GM21529 (cell line): ENCODE data around the gene MUTYH.
"Not testable (repeated sequence)": the region's sequence is repeated elsewhere in the genome, so short reads cannot be mapped to it uniquely, and the experiment has no call there.

Experiments used
- ATAC-seq: cut with Tn5 transposase; IDR thresholded peaks from one replicate; pipeline ENCODE4 v1.9.1; 2021; ENCODE audit not compliant: unreplicated experiment

The MUTYH gene

DNA sequence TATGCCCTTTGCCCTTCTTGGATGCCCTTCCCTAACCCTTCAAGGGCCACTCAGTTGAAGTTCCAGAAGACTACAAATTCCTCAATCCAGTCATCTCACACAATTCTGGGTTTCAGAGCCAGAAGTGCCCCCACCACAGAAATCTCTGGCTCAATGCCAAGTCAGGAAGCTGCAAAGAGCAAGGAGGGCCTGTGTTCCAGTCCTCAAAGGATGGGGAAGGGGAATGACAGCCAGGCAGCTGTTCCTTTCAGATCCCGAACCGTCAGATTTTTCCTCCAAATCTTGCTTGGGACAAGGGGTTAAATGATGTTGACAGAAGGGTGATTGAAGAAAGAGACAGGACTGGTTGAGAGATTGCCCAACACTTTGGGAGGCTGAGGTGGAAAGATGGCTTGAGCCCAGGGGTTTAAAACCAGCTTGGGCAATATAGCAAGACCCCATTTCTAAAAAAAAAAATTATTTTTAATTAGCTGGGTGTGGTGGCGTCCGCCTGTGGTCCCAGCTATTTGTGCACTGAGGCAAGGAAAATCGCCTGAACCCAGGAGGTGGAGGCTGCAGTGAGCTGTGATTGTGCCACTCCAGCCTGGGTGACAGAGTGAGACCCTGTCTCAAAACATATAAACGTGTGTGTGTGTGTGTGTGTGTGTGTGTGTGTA is 14.3 kb downstream of the MUTYH start:
- ATAC-seq = no peak

- ATAC-seq = no peak
Observed at GRCh38 chr1:45322486-45323040, 17.7 kb downstream of the MUTYH start.

DNA sequence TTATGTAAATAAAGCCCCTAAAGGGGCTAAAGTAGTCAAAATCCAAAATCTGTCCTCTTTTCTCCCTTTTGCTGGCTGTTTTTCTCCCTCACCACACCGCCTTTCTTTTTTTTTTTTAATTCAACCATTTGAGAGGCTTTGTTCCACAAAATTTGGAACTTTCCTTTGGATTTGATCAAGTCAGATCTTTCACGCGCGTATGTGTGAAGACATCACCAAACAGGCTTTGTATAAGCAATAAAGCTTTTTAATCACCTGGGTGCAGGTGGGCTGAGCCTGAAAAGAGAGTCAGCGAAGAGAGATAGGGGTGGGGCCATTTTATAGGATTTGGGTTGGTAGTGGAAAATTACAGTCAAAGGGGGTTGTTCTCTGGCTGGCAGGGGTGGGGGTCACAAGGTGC is 18.8 kb downstream of the MUTYH start:
- ATAC-seq = no peak

DNA sequence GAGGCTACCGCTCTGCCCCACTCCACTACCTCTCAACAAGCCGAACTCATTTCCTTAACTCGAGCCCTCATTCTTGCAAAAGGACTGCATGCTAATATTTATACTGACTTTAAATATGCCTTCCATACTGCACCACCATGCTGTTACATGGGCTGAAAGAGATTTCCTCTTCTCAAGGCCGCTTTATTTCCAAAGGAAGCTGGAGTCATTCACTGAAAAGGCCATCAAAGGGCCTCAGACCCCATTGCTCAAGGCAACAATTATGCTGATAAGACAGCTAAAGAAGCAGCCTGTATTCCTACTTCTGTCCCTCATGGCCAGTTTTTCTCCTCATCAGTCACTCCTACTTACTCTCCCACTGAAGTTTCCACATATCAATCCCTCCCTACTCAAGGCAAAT is 20.5 kb downstream of the MUTYH start:
- ATAC-seq = no peak

GRCh38 chr1:45317166-45317565 is 23.1 kb downstream of the MUTYH start:
- ATAC-seq = no peak

- ATAC-seq = no peak
Observed at GRCh38 chr1:45314266-45314665, 26.0 kb downstream of the MUTYH start.

DNA sequence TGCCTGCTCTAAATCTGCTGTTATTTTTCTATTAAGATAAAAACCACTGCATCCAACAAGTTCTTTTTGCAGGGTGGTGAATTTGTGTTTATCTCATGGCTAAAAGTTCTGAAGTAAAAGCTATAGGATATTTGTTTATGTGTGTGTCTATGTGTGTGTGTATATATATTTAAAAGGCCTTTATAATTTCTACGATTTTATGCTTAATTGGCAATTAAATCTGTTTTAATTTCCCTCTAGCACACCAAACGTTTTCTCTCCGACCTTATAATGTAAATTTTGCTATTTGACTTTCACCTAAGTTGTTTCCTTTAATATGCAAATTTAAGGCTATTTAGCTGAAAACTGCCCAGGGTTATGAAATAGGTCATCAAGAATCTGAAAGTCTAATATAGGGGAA is 33.3 kb downstream of the MUTYH start:
- ATAC-seq = no peak

DNA sequence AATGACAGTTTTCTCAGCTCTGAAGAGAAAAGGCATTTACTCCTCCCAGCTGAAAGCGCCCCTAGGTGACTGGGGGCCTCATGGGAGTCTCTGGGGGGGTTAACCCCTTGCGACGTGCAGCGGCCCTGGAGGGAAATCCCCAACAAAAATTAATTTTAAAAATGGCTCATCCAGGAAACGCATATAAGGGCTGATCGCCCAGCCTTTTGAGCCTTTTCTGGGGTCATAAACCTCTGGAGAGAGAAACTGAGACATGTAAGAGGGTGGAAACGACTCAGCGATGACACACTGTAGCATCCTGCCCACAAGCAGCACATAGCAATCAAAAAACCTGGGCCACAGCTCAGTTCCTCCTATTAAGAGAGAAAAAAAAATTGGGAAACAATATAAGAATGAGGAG is 33.9 kb downstream of the MUTYH start:
- no peak for ATAC-seq

DNA sequence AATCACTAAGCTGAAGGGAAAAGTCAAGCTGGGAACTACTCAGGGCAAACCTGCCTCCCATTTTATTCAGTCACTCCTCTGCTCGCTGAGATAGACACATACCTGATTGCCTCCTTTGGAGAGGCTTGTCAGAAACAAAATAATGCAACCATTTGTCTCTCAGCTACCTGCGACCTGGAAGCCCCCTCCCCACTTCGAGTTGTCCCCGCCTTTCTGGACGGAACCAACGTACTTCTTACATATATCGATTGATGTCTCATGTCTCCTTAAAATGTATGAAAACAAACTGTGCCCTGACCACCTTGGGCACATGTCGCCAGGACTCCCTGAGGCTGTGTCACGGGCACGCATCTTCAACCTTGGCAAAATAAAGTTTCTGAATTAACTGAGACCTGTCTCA is 35.0 kb downstream of the MUTYH start:
- no peak for ATAC-seq

- ATAC-seq = peak; percentile 5
Observed at GRCh38 chr1:45304311-45305081, 35.7 kb downstream of the MUTYH start.

DNA sequence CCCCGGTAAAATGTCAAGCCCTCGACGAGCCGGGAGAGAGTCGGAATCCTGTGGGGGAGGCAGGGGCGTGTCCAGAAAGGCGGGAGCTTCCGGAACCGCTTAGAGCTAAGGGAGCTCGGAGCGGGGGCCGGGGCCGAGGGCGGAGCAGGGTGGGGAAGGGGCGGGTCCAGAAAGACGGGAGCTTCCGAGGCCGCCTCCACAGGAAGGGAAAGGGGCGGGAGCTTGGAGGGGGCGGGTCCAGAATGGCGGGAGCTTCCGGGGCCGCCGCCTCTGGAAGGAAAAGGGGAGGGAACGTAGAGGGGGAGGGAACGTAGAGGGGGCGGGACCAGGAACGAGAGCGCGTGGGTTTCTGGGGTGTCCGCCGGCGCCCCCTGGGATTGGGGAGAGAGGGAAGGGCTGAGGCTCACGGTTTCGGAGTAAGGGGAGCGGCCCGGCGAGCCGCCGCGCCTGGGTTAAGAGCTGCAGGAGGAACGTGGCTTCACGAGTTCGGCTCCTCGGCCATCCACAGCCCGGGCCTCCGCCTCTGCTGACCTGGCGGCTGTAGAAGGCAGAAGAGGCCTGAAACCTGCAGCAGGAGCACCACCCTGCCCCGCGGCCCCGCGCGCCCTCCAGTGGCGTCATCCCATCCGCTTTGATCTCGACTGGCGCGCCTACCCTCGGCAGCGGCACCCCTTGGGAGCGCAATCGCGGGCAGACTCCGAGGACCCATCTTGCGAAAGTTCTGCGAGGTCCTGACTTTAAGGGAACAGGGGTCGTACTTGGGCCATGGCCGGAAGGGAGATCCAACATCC is 36.5 kb downstream of the MUTYH start:
- ATAC-seq = peak; percentile 71

- no peak for ATAC-seq
Observed at GRCh38 chr1:45302505-45303150, 37.6 kb downstream of the MUTYH start.

GRCh38 chr1:45300669-45300997 is 39.6 kb downstream of the MUTYH start:
- ATAC-seq = no peak

DNA sequence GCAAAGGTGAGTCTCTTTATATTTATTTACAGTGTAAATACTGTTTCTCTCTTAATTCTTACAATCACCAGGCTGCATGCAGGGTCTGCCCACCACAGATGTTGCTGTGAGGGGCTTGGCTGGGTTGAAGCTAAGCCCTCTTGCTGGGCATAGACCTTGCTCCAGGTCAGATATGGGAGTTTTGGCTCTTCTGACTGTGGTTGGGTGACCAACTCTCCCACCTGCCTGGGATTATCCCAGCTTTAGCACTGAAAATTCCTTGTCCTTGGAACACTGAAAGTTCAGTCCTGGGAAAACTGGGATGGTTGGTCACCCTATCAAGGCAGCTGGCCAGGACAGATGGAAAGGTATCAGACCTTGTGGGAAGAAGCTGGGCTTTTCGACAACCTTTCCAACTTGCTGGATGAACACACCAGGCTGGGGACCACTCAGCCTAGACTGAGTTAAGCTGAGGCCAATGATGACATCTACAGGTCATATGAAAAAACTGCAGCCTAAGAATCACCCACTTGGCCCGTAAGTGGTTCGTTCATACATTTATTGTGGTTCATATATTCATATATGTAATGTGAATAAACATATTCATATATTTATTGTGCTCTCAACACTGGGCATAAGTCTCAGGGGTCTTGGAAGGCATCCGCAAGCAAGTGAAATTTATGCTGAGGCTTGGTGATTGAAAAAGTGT is 40.1 kb downstream of the MUTYH start:
- ATAC-seq = no peak

GRCh38 chr1:45299296-45299695 is 40.9 kb downstream of the MUTYH start:
- ATAC-seq = no peak

GRCh38 chr1:45297666-45298356 is 42.4 kb downstream of the MUTYH start:
- ATAC-seq = no peak

DNA sequence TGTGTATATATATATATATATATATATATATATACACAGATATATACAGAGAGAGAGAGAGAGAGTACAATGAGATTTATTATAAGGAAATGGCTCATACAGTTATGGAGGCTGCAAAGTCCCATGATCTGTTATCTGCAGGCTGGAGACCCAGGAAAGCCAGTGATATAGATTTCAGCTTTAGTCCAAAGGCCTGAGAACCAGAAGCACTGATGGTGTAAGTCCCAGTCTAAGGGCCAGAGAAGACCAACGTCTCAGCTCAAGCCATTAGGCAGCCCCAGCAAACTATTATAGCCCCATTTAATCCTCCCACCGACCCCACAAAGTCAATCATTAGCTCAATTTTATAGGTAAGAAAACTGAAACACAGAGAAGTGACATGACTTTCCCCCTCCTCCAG is 48.5 kb downstream of the MUTYH start:
- no peak for ATAC-seq

DNA sequence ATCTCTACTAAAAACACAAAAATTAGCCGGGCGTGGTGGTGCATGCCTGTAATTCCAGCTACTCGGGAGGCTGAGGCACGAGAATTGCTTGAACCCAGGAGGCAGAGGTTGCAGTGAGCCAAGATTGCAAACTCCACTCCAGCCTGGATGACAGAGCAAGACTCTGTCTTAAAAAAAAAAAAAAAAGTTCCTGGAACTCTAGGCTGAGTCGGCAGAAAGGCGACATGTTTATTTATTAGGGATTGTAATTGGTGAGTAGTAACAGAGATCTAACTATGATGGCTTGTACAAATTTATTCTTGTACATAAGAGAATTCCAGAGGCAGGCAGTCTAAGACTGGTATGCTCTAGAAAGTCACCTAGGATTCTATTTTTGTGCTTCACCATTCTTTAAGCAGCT is 49.2 kb downstream of the MUTYH start:
- ATAC-seq = not testable (repeated sequence)

DNA sequence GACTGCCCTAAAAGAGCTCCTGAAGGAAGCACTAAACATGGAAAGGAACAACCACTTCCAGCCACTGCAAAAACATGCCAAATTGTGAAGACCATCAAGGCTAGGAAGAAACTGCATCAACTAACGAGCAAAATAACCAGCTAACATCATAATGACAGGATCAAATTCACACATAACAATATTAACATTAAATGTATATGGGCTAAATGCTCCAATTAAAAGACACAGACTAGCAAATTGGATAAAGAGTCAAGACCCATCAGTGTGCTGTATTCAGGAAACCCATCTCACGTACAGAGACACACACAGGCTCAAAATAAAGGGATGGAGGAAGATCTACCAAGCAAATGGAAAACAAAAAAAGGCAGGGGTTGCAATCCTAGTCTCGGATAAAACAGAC is 53.7 kb downstream of the MUTYH start:
- not testable (repeated sequence) for ATAC-seq

DNA sequence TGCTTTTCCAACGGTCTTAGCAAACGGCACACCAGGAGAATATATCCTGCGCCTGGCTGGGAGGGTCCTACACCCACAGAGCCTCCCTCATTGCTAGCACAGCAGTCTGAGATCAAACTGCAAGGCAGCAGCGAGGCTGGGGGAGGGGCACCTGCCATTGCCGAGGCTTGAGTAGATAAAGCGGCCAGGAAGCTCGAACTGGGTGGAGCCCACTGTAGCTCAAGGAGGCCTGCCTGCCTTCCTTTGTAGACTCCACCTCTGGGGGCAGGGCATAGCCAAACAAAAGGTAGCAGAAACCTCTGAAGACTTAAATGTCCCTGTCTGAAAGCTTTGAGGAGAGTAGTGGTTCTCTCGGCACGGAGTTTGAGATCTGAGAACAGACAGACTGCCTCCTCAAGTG is 55.4 kb downstream of the MUTYH start:
- not testable (repeated sequence) for ATAC-seq
